ELF-1 (cell line): Measurements from ENCODE around the gene GPER1.
"Not testable (repeated sequence)": the region's sequence is repeated elsewhere in the genome, so short reads cannot be mapped to it uniquely, and the experiment has no call there.

Source experiments
- DNase-seq: peaks from one replicate; pipeline ENCODE4 v3.0.0-alpha.2; 2016; ENCODE audit warnings: low read depth, low spot score

The GPER1 gene

GRCh38 chr7:1141651-1142050 is 53.7 kb downstream of the GPER1 start:
- no peak for DNase-seq

DNA sequence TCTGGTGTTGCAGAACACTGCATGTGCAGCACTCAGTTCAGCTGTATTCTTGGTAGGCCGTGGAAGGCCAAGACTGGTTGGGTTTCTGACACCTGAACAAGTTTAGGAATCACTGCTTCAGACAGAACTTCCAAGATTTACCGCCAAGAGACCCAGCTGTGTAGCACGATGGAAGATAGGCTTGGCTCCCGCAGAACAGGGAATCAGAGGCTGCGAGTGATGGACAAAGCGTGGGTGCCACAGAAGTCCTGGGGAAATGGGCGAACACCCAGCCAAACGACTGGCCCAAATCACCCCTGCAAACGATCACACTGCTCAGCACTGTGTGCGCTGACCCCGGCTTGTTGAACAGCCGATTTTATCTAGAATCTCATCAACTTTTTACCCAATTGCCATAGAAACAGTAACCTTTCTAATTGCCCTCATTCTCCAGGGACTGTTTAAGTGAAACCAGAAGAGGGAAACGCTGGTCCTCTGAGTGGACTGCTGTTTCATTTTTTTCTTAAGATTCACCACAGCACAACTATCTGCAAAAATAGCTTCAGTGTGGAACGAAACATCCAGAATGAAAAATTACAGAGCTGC is 54.2 kb downstream of the GPER1 start:
- DNase-seq = no peak

GRCh38 chr7:1143031-1143430 is 55.1 kb downstream of the GPER1 start:
- DNase-seq = not testable (repeated sequence)
